ENCODE results near the gene LRFN4.

Gene LRFN4

DNA sequence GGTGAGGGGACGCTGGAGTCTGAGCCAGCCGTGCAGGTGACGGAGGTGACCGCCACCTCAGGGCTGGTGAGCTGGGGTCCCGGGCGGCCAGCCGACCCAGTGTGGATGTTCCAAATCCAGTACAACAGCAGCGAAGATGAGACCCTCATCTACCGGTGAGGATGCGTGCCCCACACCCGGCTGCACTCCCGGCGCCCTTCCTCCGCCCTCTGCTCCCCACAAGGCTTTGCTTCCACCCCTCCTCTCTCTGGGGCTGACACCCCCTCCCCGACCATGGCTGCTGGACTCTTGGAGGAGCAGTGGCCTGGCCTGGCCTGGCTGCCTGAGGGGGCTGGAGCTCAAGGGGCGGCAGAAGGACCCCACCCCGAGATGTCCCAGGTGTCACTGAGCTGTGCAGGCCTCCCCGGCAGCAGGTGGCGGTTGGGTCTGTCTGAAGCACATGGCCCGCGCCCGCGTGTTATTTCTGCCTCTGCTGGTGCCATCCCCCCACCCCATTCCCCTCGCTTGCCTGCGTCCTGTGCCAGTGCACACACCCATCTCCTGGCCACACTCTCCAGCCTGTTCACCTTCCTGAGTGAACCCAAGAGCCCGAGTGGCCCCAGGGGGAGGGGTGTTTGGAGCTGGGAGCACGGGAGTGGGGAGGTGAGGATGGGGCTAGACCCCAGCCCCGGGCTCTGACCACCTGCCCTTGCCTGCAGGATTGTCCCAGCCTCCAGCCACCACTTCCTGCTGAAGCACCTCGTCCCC is 2.2 kb downstream of the LRFN4 start:
- DNase-seq = no peak

DNA sequence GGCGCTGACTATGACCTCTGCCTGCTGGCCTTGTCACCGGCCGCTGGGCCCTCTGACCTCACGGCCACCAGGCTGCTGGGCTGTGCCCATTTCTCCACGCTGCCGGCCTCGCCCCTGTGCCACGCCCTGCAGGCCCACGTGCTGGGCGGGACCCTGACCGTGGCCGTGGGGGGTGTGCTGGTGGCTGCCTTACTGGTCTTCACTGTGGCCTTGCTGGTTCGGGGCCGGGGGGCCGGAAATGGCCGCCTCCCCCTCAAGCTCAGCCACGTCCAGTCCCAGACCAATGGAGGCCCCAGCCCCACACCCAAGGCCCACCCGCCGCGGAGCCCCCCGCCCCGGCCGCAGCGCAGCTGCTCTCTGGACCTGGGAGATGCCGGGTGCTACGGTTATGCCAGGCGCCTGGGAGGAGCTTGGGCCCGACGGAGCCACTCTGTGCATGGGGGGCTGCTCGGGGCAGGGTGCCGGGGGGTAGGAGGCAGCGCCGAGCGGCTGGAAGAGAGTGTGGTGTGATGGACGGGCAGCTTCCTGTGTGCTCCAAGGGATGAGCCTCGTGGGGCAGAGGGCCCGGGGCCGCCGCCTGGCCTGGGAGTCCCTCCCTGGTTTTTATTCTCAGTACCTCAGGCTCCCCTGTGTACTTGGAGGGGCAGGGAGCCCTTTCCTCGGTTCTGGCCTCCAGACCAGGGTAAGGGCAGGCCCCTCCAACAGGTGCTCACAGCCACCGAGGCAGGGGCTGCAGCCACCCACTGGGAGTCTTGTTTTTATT is 3.0 kb downstream of the LRFN4 start:
- DNase-seq = no peak

DNA sequence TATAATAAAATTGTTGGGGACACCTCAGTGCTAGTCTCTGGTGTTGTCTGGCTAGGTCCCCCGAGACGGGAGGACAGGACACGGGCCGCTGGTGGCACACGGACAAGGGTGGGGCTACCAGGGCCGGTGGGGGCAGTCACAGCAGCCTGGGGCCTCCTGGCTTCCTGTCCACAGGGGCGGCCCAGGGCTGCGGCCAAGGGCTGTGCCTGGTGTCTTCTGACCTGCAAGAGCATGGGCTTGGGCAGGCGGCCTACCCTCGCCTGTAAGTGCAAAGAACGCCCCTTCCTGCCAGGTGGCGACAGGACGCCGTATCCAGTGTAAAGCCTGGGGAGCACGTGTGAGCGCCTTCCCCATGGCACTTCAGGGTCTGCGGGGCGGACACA is 3.6 kb downstream of the LRFN4 start:
- DNase-seq = no peak

DNA sequence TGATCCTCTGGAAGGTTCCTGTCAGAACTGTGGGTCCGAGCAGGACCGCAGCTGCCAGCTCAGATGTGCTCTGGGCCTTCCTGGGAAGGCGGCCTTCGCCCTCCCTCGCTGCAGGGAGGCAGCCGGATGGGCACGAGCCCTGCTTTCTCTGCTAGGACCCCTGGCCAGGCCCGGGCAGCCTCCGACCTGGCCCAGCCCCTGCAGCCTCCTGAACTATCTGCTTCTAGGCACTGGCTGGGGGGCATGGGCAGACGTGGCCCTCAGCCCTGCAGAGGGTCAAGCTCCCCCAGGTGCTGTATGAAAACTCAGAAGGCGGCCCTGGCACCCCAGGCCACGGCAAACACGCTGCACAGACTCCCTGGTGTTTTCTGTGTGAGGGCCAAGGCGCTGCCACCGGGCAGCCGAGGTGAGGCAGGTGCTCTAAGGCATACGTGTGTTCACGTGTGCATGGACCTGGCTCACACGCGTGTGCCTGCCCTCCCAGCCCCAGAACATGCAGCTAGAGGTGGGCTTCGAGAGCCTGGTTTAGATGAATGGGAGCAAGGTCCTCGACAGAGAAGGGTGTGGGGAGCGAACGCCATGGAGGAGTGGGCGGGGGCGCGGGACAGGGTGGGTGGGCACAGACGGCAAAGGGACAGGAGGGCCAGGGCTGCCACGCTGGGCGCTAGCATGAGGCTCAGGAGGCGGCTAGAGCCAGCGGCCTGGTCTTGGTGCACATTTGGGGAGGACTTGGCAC is 4.3 kb downstream of the LRFN4 start:
- no peak for DNase-seq

DNA sequence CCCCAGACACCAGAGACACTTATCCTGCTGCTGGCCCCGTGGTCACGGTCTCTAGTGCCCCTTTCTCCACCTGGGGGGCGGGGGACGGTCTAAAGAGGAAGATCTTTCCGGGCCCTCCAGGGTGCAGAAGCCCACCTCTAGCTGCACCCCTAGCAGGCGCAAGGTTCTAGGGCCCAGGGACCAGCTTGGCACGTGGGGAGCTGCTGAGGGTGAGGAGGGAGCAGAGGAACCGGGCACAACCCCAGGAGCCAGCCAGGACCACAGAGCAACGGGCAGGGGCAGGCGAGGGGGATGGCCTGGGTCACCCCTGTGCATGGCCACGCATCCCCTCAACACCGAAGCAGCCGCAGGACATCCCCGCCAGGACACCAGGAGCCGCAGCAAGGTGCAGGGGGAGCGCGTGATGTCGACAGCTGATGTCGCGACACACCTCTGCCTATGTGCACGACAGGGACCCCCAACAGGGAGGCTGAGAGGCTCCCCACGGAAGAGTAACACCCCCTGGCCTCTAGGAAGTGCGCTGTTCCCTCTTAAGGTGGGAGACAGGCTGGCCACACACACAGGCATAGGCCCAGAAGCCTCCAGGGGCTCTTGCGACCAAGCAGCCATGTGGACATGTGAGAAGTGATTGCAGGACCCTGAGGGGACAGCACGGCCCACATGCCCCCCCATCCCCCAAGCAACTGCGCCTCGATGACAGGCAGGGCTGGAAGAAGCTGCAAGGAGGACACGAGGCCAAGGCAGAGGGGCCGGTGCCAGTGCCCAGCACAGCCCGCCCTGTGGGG is 5.1 kb downstream of the LRFN4 start:
- DNase-seq = no peak

DNA sequence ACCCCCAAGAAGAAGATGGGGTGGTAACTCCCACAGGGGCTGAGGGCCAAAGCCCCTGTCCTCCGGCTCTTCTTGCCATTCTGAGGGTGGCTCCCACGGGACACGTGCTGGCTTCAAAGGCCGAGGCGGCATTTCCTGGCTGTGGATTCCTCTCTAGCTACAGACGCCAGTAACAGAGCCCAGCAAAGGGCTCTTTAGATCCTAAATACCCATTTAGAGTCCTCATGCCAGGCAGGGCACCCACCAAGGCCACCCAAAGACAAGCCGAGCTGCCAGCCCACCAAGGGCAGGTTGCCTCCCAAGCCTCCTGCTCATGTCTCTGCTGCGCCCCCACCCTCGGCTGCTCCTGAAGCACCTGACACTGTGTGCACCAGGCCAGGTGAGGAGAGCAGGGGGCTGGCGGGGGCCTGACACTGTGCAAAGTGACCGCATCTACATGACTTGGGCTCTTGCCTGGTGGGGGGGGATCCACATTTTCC is 5.7 kb downstream of the LRFN4 start:
- DNase-seq = no peak

DNA sequence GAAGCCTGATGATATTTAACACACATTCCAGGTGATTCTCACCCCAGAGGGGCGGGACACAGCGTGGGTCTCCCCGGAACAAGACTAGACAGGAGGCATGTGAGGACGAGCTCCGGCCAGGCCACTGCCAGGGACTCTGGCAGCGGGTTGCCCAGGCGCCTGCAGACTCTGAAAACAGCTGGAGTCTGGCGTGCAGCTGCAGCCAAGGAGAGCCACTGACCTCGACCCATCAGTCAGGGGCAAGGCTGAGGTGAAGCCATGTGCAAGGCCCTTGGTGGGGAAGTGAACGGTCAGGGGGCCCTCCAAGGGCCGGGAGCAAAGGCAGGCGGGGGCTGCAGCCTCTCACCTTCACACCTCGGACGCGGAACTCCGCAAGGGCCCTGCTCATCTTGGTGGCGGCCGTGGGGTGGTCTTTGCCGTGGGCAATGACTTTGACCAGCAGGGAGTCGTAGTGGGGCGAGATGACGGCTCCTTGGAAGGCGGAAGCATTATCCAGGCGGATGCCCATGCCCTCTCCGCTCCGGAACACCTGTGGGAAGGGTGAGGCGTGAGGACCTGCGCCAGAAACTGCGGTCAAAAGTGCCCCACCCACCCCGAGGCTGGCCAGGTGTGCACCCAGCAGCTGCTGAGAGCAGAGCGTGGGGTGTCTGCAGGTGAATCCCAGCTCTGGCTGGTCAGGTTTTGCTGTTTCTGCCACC is 6.7 kb downstream of the LRFN4 start:
- DNase-seq = no peak

DNA sequence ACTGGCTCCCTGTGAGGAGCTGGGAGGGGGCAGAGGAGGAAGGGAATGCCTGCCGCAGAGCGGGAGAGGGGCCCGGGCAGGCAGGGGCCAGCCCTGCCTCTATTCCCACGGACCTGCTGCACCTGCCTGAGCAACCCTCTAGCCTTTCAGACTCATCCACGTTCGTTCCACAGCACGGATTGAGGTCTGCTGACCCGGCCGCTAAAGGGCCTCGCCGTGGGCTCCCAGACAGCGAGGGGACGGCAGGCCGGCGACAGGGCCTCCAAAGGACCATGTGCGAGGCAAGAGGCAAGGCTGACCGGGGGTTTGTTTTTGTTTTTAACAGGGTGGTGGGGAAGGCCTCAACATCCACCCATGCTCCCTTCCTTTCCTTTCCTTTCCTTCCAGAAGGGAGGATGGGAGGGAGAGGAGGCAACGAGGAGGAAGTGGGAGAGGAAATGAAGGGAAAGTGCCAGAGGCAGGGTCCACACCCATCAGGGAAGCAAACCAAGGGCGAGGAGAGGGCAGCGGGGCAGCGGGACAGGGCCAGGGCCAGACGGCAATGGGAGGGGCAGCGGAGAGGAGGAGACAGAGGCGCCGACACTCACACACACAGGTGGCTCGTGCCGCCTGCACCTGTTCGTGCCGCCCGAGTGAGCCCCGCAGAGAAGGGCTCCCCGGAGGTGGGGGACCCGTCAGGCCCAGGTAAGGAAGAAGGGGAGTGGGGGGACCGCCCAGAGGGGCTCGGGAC is 7.5 kb downstream of the LRFN4 start:
- DNase-seq = no peak

DNA sequence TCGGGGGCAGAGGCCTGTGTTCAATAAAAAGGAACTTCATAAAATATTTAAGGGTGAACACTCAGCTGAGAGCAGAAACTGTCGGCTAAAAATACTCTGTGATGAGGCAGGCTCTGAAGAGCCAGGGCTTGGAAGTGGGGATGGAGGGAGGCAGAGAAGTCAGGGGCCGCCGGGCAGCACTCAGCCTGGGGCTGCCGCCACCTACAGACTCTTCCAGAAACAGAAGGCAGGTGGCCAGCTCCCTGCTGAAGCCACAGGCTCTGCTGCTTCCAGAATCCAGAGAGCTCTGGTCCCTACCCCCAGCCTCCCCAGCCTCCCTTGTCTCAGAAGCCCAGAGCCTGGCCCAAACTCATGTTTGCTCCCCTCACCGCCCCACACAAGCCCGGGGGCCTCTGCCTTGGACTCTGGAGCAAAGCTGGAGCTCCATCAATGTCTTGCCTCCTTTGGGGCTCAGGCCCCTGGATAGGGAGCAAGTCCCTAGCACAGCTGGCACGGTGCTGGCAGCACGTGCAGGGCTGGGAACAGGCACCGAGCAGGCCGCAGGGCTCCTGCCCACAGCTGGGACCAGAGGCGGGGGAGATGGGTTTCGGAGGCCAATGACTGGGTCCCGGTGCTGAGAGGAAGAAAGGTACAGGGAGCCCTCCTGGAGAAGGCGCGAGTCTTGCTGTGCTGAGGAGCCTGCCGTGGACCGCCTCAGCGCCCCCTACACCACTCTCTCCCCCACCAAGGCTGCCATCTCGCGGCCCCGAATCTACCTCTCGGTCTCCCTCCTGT is 8.2 kb downstream of the LRFN4 start:
- DNase-seq = no peak

DNA sequence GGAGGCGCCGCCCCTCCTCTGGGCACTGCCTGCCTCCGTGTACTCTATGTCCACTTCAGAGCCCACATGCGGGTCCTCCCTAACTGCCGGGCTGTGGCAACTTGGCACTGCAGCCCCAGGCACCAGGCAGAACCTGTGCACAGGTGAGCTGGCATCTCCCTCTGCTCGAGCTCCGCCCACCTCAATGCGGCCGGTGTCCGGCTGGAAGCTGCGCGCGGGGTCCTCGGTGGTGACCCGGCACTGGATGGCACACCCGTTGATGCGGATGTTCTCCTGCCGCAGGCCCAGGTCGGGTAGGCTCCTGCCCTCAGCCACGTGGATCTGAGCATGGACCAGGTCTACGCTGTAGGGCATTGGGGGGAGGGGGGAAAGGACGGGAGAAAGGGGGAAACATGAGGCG is 9.1 kb downstream of the LRFN4 start:
- DNase-seq = no peak

DNA sequence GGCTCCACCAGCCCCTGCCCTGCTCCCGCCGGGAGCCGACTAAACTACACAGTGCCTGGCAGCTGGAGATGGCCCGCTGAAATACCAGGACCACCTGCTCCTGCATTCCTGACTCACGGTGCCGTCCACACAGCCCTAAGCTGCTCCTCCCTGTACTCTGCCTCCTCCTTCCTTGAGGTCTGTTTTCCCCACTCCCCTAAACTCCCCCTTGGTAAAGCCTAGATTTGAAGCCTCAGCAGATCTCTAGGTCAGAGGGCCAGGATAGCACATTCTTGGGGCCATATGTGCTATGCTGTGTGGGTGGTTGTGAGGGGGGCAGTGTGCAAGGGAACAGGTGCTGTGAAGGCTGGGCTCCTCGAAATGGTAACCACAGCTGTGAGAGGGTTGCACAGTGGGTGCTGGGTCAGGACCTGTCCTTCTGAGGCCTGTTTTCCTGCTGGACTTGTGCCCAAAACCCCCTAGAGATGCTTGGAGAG is 9.7 kb downstream of the LRFN4 start:
- DNase-seq = no peak

DNA sequence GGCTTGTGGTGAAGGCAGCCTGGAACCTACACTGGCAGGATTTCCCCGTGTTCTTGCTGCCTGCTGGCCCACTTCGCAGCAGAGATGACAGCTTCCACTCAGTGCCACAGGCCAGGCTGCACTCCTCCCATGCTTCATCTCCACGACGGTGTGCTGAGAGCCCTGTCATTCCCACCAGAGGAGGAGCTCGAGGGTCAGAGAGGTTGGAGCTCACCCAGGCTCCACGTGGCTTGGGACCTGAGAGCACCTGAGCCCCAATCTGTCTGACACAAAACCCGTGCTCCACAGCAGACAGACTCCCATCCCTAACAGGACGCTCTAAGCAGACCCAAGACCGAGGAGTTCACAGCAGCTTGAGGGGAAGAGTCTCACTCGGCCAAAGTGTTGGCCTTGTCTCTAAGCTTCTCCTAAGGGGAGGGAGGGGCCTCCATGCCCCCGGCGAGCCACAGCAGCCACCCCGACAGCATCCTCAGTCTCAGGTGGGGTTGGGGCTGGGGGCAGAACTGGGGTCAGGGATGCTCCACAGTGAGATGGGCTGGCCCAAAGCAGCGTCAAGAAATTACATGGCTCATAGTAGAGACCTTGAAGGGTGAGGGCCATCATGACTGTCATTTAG is 10.7 kb downstream of the LRFN4 start:
- no peak for DNase-seq

DNA sequence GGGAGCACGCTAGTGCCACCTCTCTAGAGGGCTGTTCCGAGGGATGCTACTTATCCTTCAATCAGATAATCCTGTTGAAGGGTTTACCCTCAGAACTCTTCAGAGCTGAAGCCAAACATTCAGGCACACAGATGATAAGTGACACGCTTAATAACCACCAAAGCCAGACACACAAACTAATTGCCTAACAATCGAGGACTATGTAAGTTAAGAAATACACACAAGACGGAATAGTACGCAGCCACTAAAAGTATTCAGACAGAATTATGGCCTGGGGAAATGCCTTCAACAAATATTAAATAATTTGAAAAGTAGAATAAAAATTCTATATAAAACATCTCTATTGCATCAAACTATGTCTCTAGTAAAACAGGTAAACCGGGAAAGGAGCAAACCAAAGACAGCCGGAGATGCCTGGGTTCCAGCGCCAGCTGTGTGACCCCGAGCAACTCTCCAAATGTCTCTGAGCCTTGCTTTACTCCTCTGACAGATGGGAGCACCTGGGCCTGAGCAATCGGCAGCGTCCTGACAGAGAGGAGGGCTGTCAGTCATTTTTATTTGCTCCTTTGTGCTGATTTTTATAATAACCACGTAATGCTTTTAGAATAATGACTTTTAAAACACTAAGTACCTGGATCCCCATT is 11.3 kb downstream of the LRFN4 start:
- DNase-seq = no peak

DNA sequence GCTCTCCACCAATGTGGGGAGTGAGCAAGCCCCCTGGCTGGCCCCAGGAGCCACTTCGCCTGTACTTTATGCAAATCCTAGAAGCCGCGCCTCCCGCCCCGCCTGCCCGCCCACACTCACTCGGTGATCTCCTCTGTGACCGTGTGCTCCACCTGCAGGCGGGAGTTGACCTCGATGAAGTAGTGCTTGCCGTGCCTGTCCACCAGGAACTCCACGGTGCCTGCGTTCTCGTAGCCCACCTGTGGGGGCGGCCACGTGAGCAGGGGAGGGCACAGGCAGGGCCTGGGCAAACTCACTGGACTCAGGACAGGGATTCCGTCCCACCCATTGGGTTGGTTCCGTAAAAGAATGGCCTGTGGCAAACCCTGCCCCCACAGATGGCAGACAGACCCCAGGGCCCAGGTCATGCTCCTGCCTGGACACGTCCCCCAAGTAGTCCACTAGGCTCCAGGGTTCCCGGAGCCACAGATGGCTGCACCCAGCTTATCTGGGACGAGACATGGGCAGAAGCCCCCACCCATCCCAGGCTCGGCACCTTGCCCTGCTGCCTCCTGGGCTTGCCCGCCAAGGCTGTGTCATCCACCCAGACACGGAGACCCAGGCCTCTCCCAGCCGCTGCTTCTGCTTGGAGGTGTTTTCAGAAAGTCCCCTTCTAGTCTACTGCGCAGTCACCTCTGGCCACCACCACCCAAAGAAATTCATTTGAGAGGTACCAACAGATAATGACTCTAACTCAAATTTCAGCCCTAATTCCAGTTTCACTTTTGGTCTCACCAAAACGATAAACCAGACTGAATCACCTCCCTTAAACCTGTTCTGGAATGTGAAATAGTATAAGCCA is 12.1 kb downstream of the LRFN4 start:
- peak; percentile 69 for DNase-seq

DNA sequence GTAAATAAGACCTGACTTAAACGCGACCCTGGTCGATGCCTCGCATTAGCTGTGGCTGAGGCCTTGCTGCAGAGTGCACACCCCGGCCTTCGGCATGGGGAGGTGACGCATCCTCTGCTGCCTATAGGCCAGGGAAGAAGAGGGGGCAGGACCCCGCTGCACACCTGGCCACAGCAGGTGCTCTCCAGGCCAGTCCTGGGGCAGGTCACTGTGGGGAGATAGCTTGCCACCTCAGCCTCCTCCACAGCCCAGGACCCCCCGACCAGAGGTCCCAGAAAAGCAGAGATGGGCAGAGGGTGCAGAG is 12.7 kb downstream of the LRFN4 start:
- DNase-seq = no peak

DNA sequence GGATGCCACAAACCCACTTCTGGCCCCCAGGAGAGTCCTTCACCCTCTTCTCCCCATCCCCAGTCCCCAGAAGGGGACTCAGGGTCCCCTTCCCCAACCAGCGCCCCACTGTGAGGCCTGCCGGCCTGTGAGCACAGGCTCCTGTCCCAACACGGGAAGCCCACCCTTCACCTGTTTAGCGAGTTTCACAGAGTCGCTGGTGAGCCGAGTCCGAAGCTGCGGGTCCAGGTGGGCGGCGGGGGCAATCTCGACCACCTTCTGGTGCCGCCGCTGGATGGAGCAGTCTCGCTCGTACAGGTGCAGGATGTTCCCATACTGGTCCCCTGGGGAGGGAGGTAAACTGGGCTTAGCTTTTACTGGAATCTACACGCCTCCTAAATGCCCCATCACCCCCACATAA is 13.3 kb downstream of the LRFN4 start:
- DNase-seq = no peak

DNA sequence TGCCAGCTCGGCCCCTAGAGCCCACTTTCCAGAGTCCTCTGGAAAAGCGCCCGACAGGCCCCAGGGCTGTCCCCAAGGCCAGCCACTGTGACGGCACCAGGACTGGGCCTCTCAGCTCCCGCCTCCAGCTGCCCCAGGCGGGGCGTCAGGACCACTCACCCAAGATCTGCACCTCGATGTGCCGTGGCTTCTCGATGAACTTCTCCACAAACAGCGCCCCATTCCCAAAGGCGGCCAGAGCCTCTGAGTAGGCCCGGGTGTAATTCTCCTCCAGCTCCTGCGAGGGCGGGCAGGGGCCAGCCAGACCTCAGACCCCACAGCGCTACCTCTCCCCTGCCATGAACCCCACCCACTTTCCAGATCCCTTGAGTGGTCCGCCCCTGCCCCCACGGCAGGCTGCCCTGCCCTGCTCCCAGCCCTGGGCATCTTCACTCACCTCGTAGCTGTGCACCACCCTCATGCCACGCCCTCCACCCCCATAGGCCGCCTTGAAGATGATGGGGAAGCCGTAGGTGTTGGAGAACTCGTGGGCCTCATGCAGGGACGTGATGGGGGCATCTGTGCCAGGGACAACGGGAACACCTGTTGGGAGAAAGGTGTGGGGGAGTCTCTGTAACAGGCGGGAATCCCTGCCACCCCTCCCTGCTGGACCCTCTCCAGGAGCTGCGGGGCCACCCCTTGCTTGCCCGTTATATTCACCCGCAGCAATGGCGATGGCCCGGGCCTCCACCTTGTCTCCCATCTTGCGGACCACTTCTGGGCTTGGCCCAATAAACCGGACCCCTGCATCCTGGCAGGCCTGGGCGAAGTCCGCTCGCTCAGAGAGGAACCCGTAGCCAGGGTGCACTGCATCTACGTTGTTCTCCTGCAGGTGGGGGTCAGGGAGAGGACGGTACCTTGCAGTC is 14.0 kb downstream of the LRFN4 start:
- no peak for DNase-seq

DNA sequence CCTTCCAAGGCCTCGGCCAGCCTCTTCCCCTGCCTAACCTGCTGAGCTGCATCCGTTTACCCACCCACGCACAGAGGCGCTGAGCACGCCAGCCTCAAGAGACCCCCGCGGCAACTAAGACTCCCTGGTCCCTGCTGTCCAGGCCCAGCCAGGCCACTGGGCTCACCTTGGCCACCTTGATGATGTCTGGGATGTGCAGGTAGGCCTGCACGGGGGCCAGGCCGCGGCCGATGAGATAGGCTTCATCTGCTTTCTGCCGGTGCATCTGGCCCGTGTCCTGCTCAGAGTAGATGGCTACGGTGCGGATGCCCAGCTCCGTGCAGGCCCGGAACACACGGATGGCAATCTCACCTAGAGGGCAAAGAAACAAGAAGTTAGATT is 14.6 kb downstream of the LRFN4 start:
- no peak for DNase-seq

All from activated CD4-positive, CD25-positive, alpha-beta regulatory T cell treated with anti-CD3 and anti-CD28 coated beads, Interleukin-2, amount 50 U/mL, for 72 hours (primary cell).